H1 (cell line): ENCODE data around the gene ZNRF3. TPM values are rescaled to one million over a fixed set of nuclear protein-coding genes. Genes with fewer than 3 reads are reported as not detected.

Source experiments
- CTCF ChIA-PET: fragments of 300-600 bp; sonication (Branson Sonifier 250); formaldehyde crosslinking; loops from one replicate; lab custom pipeline; 2021; ENCODE audit not compliant: partially characterized antibody; lab: Charles Lee
- POLR2A ChIA-PET: fragments of 300-600 bp; sonication (Branson Sonifier 250); formaldehyde crosslinking; loops from one replicate; lab custom pipeline; 2021; ENCODE audit warnings: inconsistent platforms; ENCODE audit not compliant: partially characterized antibody; lab: Charles Lee
- DNase-seq, 2 experiments: peaks; one replicate each; pipeline versions ENCODE4 v3.0.0 to v3.0.0-alpha.2; 2010 to 2022; ENCODE audit warnings: low spot score in 2 of 2, low read depth in 1 of 2, mixed read lengths in 1 of 2
- FAIRE-seq: peaks from 2 replicates; lab custom pipeline; 2011; peaks lifted over from hg19 to GRCh38; lab: Jason Lieb, UNC
- H2AFZ ChIP-seq: 2 replicates; pipeline ENCODE4 v1.8.1; 2012; ENCODE audit warnings: low read length, inconsistent platforms
- H2AK5ac ChIP-seq: 2 replicates; pipeline ENCODE4 v1.6.1; 2013; ENCODE audit warnings: low read depth, low read length
- H2BK120ac ChIP-seq: replicated peaks from 2 replicates; pipeline ENCODE3; 2013; ENCODE audit warnings: low read depth, low read length, inconsistent platforms
- H2BK12ac ChIP-seq: 2 replicates; pipeline ENCODE4 v1.6.1; 2013; ENCODE audit warnings: low read depth, low read length
- H2BK15ac ChIP-seq: 2 replicates; pipeline ENCODE4 v1.6.1; 2013; ENCODE audit warnings: low read length
- H2BK20ac ChIP-seq: 2 replicates; pipeline ENCODE4 v1.6.1; 2013; ENCODE audit warnings: low read length
- H2BK5ac ChIP-seq: 2 replicates; pipeline ENCODE4 v1.6.1; 2013; ENCODE audit warnings: low read depth, low read length
- H3K14ac ChIP-seq: 2 replicates; pipeline ENCODE4 v1.6.1; 2013; ENCODE audit warnings: inconsistent platforms; ENCODE audit not compliant: insufficient read length
- H3K18ac ChIP-seq: 2 replicates; pipeline ENCODE4 v1.6.1; 2013; ENCODE audit warnings: low read length; ENCODE audit errors: extremely low read depth
- H3K23ac ChIP-seq: 2 replicates; pipeline ENCODE4 v1.6.1; 2013; ENCODE audit warnings: inconsistent platforms; ENCODE audit not compliant: insufficient read length
- H3K23me2 ChIP-seq: 2 replicates; pipeline ENCODE4 v1.6.1; 2013; ENCODE audit warnings: low read depth, low read length
- H3K27ac ChIP-seq: 2 replicates; pipeline ENCODE4 v1.6.1; 2011; ENCODE audit warnings: low read depth, low read length, inconsistent platforms
- H3K27me3 ChIP-seq, 4 experiments: replicated peaks in 1 of 4; 1 replicate in 1 of 4; 2 replicates in 3 of 4; pipeline versions ENCODE4 v1.6.1 to v1.8.1; 2011 to 2013; ENCODE audit warnings: low read length in 3 of 4, mild to moderate bottlenecking in 3 of 4, inconsistent platforms in 2 of 4, mixed read lengths in 2 of 4, moderate library complexity in 1 of 4; ENCODE audit not compliant: control insufficient read depth in 3 of 4, insufficient read depth in 3 of 4; ENCODE audit errors: extremely low read depth in 1 of 4
- H3K36me3 ChIP-seq, 4 experiments: 2 replicates each; pipeline versions ENCODE4 v1.6.1 to v1.8.1; 2011 to 2013; ENCODE audit warnings: mild to moderate bottlenecking in 4 of 4, low read length in 3 of 4, moderate library complexity in 2 of 4, control low read depth in 1 of 4, inconsistent platforms in 1 of 4; ENCODE audit not compliant: insufficient read depth in 4 of 4, control insufficient read depth in 2 of 4
- H3K4ac ChIP-seq: replicated peaks from 2 replicates; pipeline ENCODE3; 2013; ENCODE audit warnings: low read length, low read depth, mixed read lengths, inconsistent platforms; ENCODE audit not compliant: insufficient read length
- H3K4me1 ChIP-seq, 4 experiments: replicated peaks in 1 of 4; 1 replicate in 1 of 4; 2 replicates in 3 of 4; pipeline versions ENCODE4 v1.6.1 to v1.8.1; 2011 to 2013; ENCODE audit warnings: low read length in 3 of 4, inconsistent platforms in 2 of 4, mixed read lengths in 1 of 4; ENCODE audit not compliant: insufficient read depth in 4 of 4, control insufficient read depth in 3 of 4
- H3K4me2 ChIP-seq, 2 experiments: 2 replicates each; pipeline versions ENCODE4 v1.6.1 to v1.8.1; 2011 to 2013; ENCODE audit warnings: low read depth in 2 of 2, low read length in 2 of 2, control low read depth in 1 of 2, inconsistent platforms in 1 of 2, mild to moderate bottlenecking in 1 of 2; ENCODE audit not compliant: insufficient read depth in 1 of 2
- H3K4me3 ChIP-seq, 4 experiments: fragments of 200-600, 300-600 bp in 1 of 4; sonication (generic), shearing (Covaris generic), sonication (Bioruptor Twin) in 1 of 4; 2 replicates each; pipeline versions ENCODE4 v1.5.1 to v1.8.1; 2011 to 2016; ENCODE audit warnings: low read length in 4 of 4, low read depth in 3 of 4, control low read depth in 2 of 4, inconsistent platforms in 2 of 4, mild to moderate bottlenecking in 2 of 4, mixed read lengths in 1 of 4, moderate library complexity in 1 of 4; ENCODE audit not compliant: insufficient read depth in 2 of 4; ENCODE audit errors: extremely low read depth in 1 of 4
- H3K56ac ChIP-seq: replicated peaks from 2 replicates; pipeline ENCODE3; 2013; ENCODE audit warnings: low read depth, mild to moderate bottlenecking, mixed read lengths, low read length, inconsistent platforms; ENCODE audit not compliant: insufficient read length
- H3K79me1 ChIP-seq: 2 replicates; pipeline ENCODE4 v1.6.1; 2013; ENCODE audit warnings: low read depth, low read length, control low read depth
- H3K79me2 ChIP-seq, 2 experiments: 2 replicates each; pipeline versions ENCODE4 v1.6.1 to v1.8.1; 2012 to 2013; ENCODE audit warnings: low read length in 2 of 2, mild to moderate bottlenecking in 2 of 2, inconsistent platforms in 1 of 2; ENCODE audit not compliant: insufficient read depth in 2 of 2, control insufficient read depth in 1 of 2
- H3K9ac ChIP-seq, 4 experiments: replicated peaks in 1 of 4; 1 replicate in 1 of 4; 2 replicates in 3 of 4; pipeline versions ENCODE4 v1.6.1 to v1.8.1; 2011 to 2013; ENCODE audit warnings: low read depth in 3 of 4, low read length in 3 of 4, control low read depth in 2 of 4, mild to moderate bottlenecking in 2 of 4, moderate library complexity in 2 of 4, inconsistent platforms in 1 of 4; ENCODE audit errors: extremely low read depth in 1 of 4
- H3K9me3 ChIP-seq, 2 experiments: 2 replicates each; pipeline versions ENCODE4 v1.6.1 to v1.8.1; 2012 to 2013; ENCODE audit warnings: mild to moderate bottlenecking in 2 of 2, moderate library complexity in 2 of 2, control low read depth in 1 of 2, inconsistent platforms in 1 of 2, low read depth in 1 of 2, low read length in 1 of 2, mixed read lengths in 1 of 2; ENCODE audit not compliant: insufficient read depth in 2 of 2
- H4K20me1 ChIP-seq, 2 experiments: replicated peaks in 1 of 2; 2 replicates each; pipeline versions ENCODE3 to v1.8.1; 2011 to 2013; ENCODE audit warnings: inconsistent platforms in 2 of 2, low read length in 2 of 2, mild to moderate bottlenecking in 1 of 2; ENCODE audit not compliant: insufficient read depth in 2 of 2, control insufficient read depth in 1 of 2
- H4K5ac ChIP-seq: 2 replicates; pipeline ENCODE4 v1.6.1; 2013; ENCODE audit warnings: low read length, low read depth, mixed read lengths, inconsistent platforms; ENCODE audit not compliant: insufficient read length
- H4K8ac ChIP-seq: 2 replicates; pipeline ENCODE4 v1.8.0; 2013; ENCODE audit warnings: mild to moderate bottlenecking, moderate library complexity, low read length, inconsistent platforms; ENCODE audit not compliant: insufficient read depth; ENCODE audit errors: extremely low read depth
- H4K91ac ChIP-seq: replicated peaks from 2 replicates; pipeline ENCODE3; 2013; ENCODE audit warnings: low read length, mixed read lengths, inconsistent platforms; ENCODE audit not compliant: insufficient read length
- ATF2 ChIP-seq: IDR thresholded peaks from 2 replicates; pipeline ENCODE4 v1.6.1; 2012; ENCODE audit warnings: low read length, inconsistent platforms
- CHD2 ChIP-seq: IDR thresholded peaks from 2 replicates; pipeline ENCODE4 v1.6.1; 2012; ENCODE audit warnings: low read length, improper control_type of control experiment
- EGR1 ChIP-seq: IDR thresholded peaks from 2 replicates; pipeline ENCODE4 v1.6.1; 2011; ENCODE audit warnings: low read depth, low read length, borderline replicate concordance
- USF2 ChIP-seq: IDR thresholded peaks from 2 replicates; pipeline ENCODE4 v1.6.1; 2011; ENCODE audit warnings: low read length, improper control_type of control experiment
- WGBS, 2 experiments: shearing (Covaris generic) in 1 of 2; methylation state at CpG; one replicate each; pipeline versions ENCODE4 v1.1.6 to v1.1.7; 2013 to 2015; ENCODE audit warnings: low lambda C conversion rate in 2 of 2, mixed read lengths in 2 of 2, inconsistent platforms in 1 of 2, low coverage in 1 of 2, missing lambda C conversion rate in 1 of 2; ENCODE audit not compliant: insufficient replicate concordance in 2 of 2, insufficient coverage in 1 of 2, insufficient read length in 1 of 2; ENCODE audit errors: extremely low coverage in 1 of 2, missing lambda C conversion rate in 1 of 2; 5-methylcytosine and 5-hydroxymethylcytosine counted together
- polyA plus RNA-seq, 7 experiments: library from polyadenylated mRNA; depleted of rRNA in 3 of 7; stranded (reverse) in 5 of 7; unstranded in 2 of 7; fragments of >200 nt in 5 of 7; fragments of 200-250 nt in 2 of 7; gene quantifications; 1 replicate in 5 of 7; 2 replicates in 1 of 7; 4 replicates in 1 of 7; pipeline versions ENCODE4 v1.2.1 to v1.2.3, GENCODE V29; 2011 to 2013; ENCODE audit warnings: missing spikeins in 2 of 7, mixed read lengths in 2 of 7
- total RNA-seq: library from RNA; stranded (reverse); fragmentation: NEBNext Ultra II Directional; extraction: Animal tissue kit (Norgen Biotek cat#: 25700); gene quantifications from 2 replicates; pipeline ENCODE4 v1.2.1, GENCODE V29; 2021

ZNRF3 gene
- total and polyA plus RNA-seq, 2 of the 8 experiments (the other 6 are each of a cell fraction or from before 2014, with no cell fraction given) = 14.1 to 21.7 TPM

GRCh38 chr22:28942333-28942732 is 59.0 kb downstream of the ZNRF3 start:
- Histone ChIP-seq H2BK120ac (no peak overlapping the region), H3K56ac (no peak overlapping the region), H4K91ac (no peak overlapping the region), H3K23me2 (no peaks in the 10 kb centered on the region), H3K9ac (no peak overlapping the region), H3K9me3 (peaks cover 4 to 10% of the 10 kb centered on the region in 2 experiments; a peak in 3 of 4 replicates), H3K4me3 (no peak overlapping the region), H3K79me2 (peaks cover 3 to 88% of the 10 kb centered on the region in 2 experiments; a peak in 3 of 4 replicates), H3K14ac (no peak overlapping the region), H3K36me3 (peaks cover 0 to 4% (median 0%) of the 10 kb centered on the region in 4 experiments; a peak in 1 of 8 replicates), H3K27me3 (no peaks in the 10 kb centered on the region), H2BK15ac (no peak overlapping the region), H4K5ac (no peak overlapping the region), H3K79me1 (no peaks in the 10 kb centered on the region; the same call in 1 of the 2 replicates), H2AFZ (no peak overlapping the region), H3K4me2 (no peak overlapping the region), H3K18ac (no peak overlapping the region), H2BK5ac (no peak overlapping the region), H4K8ac (no peak overlapping the region), H2BK12ac (no peak overlapping the region), H3K4me1 (peaks cover 2 to 13% (median 10%) of the 10 kb centered on the region in 4 experiments; a peak in 6 of 7 replicates), H2AK5ac (no peak overlapping the region; the same call in 1 of the 2 replicates), H4K20me1 (peaks cover 0 to 1% of the 10 kb centered on the region in 2 experiments), H3K23ac (no peak overlapping the region), H3K4ac (no peak overlapping the region), H3K27ac (no peak overlapping the region), H2BK20ac (no peak overlapping the region)
- CTCF ChIA-PET = interaction anchor here (0.8 to 3.4 kb wide), 7 partner anchors 10 to 98 kb away, joined by 3 to 14 read pairs (median 3); no protein-coding TSS in a partner anchor
- FAIRE-seq (no peak), DNase-seq (no peak)
- no peak for TF ChIP-seq ATF2
- TF ChIP-seq USF2 = no peak
- TF ChIP-seq EGR1 = no peak
- TF ChIP-seq CHD2 = no peak
- WGBS, 2 experiments = 95% methylated on average over 5 of the region's 5 CpGs; no CpG with 5 or more reads in 1 of the 2 experiments
- POLR2A ChIA-PET = interaction anchor here (0.9 to 2.1 kb wide), 6 partner anchors 10 to 88 kb away, joined by 3 to 9 read pairs (median 3); partner anchors contain the start of gene ZNRF3
